HG03097 (cell line): ENCODE measurements around the gene ZNF44.

Experiments used
- ATAC-seq: cut with Tn5 transposase; IDR thresholded peaks from one replicate; pipeline ENCODE4 v1.9.1; 2021; ENCODE audit not compliant: unreplicated experiment, low FRiP score

ZNF44 gene

GRCh38 chr19:12265921-12266704 lies 28.6 kb downstream of the ZNF44 start:
- ATAC-seq, result no peak

- no peak for ATAC-seq
Observed at GRCh38 chr19:12261554-12261953, 33.1 kb downstream of the ZNF44 start.

- no peak for ATAC-seq
Observed at GRCh38 chr19:12260861-12261260, 33.8 kb downstream of the ZNF44 start.

- no peak for ATAC-seq
Observed at GRCh38 chr19:12260236-12260635, 34.4 kb downstream of the ZNF44 start.

- no peak for ATAC-seq
Observed at GRCh38 chr19:12255372-12255771, 39.3 kb downstream of the ZNF44 start.

- ATAC-seq, result no peak
Observed at GRCh38 chr19:12247644-12248222, 47.0 kb downstream of the ZNF44 start.

GRCh38 chr19:12244370-12244769 lies 50.3 kb downstream of the ZNF44 start:
- no peak for ATAC-seq

GRCh38 chr19:12237143-12237839 lies 57.4 kb downstream of the ZNF44 start:
- no peak for ATAC-seq

GRCh38 chr19:12232961-12233360 lies 61.7 kb downstream of the ZNF44 start:
- no peak for ATAC-seq

GRCh38 chr19:12230751-12231733 lies 63.6 kb downstream of the ZNF44 start:
- no peak for ATAC-seq

GRCh38 chr19:12229990-12230389 lies 64.7 kb downstream of the ZNF44 start:
- no peak for ATAC-seq

- no peak for ATAC-seq
Observed at GRCh38 chr19:12224676-12225075, 70.0 kb downstream of the ZNF44 start.

GRCh38 chr19:12222980-12223630 lies 71.6 kb downstream of the ZNF44 start:
- no peak for ATAC-seq
